DMS153 (cell line): Measurements from ENCODE around the gene KCTD16.

Experiments used
- DNase-seq: peaks from one replicate; lab custom pipeline; 2025; lab: John Stamatoyannopoulos, UW

Gene KCTD16

GRCh38 chr5:144284931-144285502 lies 114.3 kb downstream of the KCTD16 start:
- DNase-seq: no peak

GRCh38 chr5:144289277-144289676 lies 118.6 kb downstream of the KCTD16 start:
- no peak for DNase-seq

- DNase-seq: no peak
Observed at GRCh38 chr5:144292029-144292428, 121.4 kb downstream of the KCTD16 start.

GRCh38 chr5:144295284-144295683 lies 124.6 kb downstream of the KCTD16 start:
- DNase-seq: no peak

GRCh38 chr5:144297081-144297480 lies 126.4 kb downstream of the KCTD16 start:
- DNase-seq: no peak

GRCh38 chr5:144298658-144299057 lies 128.0 kb downstream of the KCTD16 start:
- DNase-seq: no peak

GRCh38 chr5:144304688-144305087 lies 134.0 kb downstream of the KCTD16 start:
- DNase-seq: no peak

- DNase-seq: peak; percentile 6
Observed at GRCh38 chr5:144307736-144308135, 137.1 kb downstream of the KCTD16 start.

GRCh38 chr5:144308174-144308573 lies 137.5 kb downstream of the KCTD16 start:
- no peak for DNase-seq

GRCh38 chr5:144308906-144309670 lies 138.4 kb downstream of the KCTD16 start:
- no peak for DNase-seq

- DNase-seq: no peak
Observed at GRCh38 chr5:144310621-144311020, 139.9 kb downstream of the KCTD16 start.

- DNase-seq: no peak
Observed at GRCh38 chr5:144313147-144313726, 142.6 kb downstream of the KCTD16 start.

- DNase-seq: no peak
Observed at GRCh38 chr5:144315026-144315425, 144.4 kb downstream of the KCTD16 start.

- DNase-seq: no peak
Observed at GRCh38 chr5:144315994-144316634, 145.4 kb downstream of the KCTD16 start.

- DNase-seq: no peak
Observed at GRCh38 chr5:144318011-144318410, 147.3 kb downstream of the KCTD16 start.

- DNase-seq: no peak
Observed at GRCh38 chr5:144318460-144318859, 147.8 kb downstream of the KCTD16 start.

GRCh38 chr5:144323181-144323580 lies 152.5 kb downstream of the KCTD16 start:
- DNase-seq: no peak

- DNase-seq: no peak
Observed at GRCh38 chr5:144325532-144325931, 154.9 kb downstream of the KCTD16 start.

GRCh38 chr5:144328494-144328893 lies 157.8 kb downstream of the KCTD16 start:
- peak; percentile 57 for DNase-seq

GRCh38 chr5:144328980-144329379 lies 158.3 kb downstream of the KCTD16 start:
- DNase-seq: no peak

- no peak for DNase-seq
Observed at GRCh38 chr5:144329681-144330080, 159.0 kb downstream of the KCTD16 start.

GRCh38 chr5:144331361-144331760 lies 160.7 kb downstream of the KCTD16 start:
- DNase-seq: no peak

GRCh38 chr5:144332265-144332664 lies 161.6 kb downstream of the KCTD16 start:
- DNase-seq: no peak
